Measurements from ENCODE around the gene RASA3. TPM values are rescaled to one million over a fixed set of nuclear protein-coding genes. Genes with fewer than 3 reads are reported as not detected.
"Not testable (repeated sequence)": the region's sequence is repeated elsewhere in the genome, so short reads cannot be mapped to it uniquely, and the experiment has no call there.

RASA3 gene, protein sequence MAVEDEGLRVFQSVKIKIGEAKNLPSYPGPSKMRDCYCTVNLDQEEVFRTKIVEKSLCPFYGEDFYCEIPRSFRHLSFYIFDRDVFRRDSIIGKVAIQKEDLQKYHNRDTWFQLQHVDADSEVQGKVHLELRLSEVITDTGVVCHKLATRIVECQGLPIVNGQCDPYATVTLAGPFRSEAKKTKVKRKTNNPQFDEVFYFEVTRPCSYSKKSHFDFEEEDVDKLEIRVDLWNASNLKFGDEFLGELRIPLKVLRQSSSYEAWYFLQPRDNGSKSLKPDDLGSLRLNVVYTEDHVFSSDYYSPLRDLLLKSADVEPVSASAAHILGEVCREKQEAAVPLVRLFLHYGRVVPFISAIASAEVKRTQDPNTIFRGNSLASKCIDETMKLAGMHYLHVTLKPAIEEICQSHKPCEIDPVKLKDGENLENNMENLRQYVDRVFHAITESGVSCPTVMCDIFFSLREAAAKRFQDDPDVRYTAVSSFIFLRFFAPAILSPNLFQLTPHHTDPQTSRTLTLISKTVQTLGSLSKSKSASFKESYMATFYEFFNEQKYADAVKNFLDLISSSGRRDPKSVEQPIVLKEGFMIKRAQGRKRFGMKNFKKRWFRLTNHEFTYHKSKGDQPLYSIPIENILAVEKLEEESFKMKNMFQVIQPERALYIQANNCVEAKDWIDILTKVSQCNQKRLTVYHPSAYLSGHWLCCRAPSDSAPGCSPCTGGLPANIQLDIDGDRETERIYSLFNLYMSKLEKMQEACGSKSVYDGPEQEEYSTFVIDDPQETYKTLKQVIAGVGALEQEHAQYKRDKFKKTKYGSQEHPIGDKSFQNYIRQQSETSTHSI
- 78.9 TPM for total RNA-seq

DNA sequence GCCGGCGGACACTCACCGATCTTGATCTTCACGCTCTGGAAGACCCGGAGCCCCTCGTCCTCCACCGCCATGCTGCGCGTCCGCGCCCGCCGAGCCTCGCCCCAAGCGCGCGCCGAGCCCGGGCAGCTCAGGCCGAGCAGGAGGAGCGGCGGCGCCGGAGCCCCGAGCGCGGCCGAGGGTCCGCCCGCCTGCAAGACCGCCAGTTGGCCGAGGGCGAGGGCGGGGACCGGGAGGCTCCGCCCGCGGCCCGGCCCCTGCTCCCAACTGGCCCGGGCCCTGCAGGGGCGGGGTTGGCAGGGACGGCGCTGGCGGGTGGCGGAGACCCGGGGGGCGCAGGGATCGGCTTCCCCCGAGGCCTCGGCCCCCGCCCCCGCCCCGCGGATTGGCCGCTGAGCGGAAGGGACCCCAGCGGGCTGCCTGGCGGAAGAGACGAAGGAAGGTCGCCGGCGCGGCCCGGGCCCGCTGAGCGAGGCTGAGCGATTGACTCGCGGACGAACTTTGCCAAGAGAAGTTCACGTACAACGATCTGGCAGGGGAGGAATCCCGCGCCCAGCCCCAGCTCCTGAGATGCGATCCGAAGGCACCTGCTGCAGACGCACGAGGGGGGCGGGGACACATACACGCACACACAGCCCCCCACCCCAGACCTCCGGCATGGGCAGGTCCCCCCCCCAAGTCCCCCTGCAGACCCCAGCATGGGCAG, at the start of gene RASA3:
Gene RASA3 (minus strand): TSS at position 205 of the 703 bp plus-strand sequence. CDS start 134 bp downstream, at position 71.
- H3K4me1 ChIP-seq (ENCODE audit: insufficient read depth, low read length) = peaks cover 39% of the 10 kb centered on the region
- H3K27me3 ChIP-seq (ENCODE audit: insufficient read depth, low read length) = no peaks in the 10 kb centered on the region
- H3K4me3 ChIP-seq (ENCODE audit: low read length) = peak within 1 kb of the TSS; percentile 91
- H3K9me3 ChIP-seq (ENCODE audit: low read depth, low read length) = no peaks in the 10 kb centered on the region

DNA sequence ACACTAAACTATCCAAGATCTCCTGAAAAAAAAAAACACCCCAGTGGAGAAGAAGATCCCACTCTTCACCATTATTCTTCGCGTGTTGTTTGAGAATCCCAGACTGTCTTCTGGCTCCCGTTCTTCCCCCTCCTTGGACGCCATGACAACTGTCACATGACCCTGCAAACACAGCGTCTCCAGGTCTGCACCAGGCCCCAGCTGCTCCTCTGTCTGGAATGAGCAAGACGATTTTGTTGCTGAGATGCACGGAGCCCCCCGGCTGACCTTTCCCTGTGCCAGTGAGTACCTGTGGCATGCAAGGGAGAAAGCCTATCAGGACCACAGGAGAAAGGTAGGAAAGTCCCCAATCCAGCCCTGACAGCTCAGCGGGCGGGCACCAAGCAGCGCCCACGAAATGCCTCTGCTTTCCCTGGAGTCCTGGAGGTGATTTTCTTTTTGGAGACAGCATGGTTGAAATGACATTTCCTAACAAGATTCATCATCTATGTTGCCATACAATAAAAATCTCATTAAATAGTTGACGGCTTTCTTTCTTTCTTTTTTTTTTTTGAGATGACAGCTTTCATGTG, 46.8 kb upstream of the RASA3 start, which contains the start of gene CFAP97D2:
Gene CFAP97D2 (plus strand): TSS at position 171 of the 572 bp plus-strand sequence. CDS start 74 bp downstream, at position 245.
- Histone ChIP-seq H3K9me3 (ENCODE audit: low read depth, low read length) (no peaks in the 10 kb centered on the region), H3K4me3 (ENCODE audit: low read length) (no peak within 1 kb of the TSS), H3K4me1 (ENCODE audit: insufficient read depth, low read length) (peaks cover 11% of the 10 kb centered on the region), H3K27me3 (ENCODE audit: insufficient read depth, low read length) (no peaks in the 10 kb centered on the region)

DNA sequence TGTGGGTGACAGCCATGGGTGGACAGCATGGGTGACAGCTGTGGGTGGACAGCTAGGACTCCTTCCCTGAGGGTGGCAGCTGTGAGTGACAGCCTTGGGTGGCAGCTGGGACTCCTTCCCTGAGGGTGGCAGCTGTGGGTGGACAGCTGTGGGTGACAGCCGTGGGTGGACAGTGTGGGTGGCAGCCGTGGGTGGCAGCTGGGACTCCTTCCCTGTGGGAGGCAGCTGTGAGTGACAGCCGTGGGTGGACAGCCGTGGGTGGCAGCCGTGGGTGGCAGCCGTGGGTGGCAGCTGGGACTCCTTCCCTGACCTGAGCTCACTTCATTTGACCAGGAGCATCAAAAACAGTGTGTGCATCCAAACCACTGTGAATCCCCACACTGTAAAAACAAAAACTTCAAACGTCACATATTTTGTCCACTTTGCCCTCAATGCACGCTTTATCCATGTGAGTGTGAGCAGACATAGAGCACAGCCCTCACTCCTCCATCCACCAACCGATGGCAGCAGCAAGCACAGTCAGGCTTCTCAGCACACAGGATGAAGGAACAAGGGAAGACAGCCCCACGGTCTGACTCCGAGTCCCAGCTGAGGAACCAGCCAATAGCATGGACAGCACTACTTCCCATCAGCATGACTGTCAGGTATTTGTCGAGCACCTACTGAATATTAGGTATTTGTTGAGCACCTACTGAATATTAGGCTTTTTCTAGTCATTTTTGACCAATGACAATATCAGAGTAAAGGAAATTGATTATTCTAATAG, 45.0 kb upstream of the RASA3 start:
- Histone ChIP-seq H3K9me3 (ENCODE audit: low read depth, low read length) (no peaks in the 10 kb centered on the region), H3K4me1 (ENCODE audit: insufficient read depth, low read length) (peaks cover 11% of the 10 kb centered on the region), H3K4me3 (ENCODE audit: low read length) (no peak overlapping the region), H3K27me3 (ENCODE audit: insufficient read depth, low read length) (no peaks in the 10 kb centered on the region)

DNA sequence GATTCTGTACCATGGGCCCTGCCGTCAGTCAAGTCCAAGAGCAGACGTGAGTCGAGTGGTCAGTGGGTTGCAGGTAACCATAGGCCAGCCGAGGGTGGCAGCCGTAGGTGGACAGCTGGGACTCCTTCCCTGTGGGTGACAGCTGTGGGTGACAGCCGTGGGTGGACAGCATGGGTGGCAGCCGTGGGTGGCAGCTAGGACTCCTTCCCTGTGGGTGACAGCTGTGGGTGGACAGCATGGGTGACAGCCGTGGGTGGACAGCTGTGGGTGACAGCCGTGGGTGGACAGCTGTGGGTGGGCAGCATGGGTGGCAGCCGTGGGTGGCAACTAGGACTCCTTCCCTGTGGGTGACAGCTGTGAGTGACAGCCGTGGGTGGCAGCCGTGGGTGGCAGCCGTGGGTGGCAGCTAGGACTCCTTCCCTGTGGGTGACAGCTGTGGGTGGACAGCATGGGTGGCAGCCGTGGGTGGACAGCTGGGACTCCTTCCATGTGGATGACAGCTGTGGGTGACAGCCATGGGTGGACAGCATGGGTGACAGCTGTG, 44.0 kb upstream of the RASA3 start:
- not testable (repeated sequence) for H3K4me3 ChIP-seq (ENCODE audit: low read length); H3K9me3 ChIP-seq (ENCODE audit: low read depth, low read length); H3K27me3 ChIP-seq (ENCODE audit: insufficient read depth, low read length)
- peaks cover 11% of the 10 kb centered on the region for H3K4me1 ChIP-seq (ENCODE audit: insufficient read depth, low read length)

DNA sequence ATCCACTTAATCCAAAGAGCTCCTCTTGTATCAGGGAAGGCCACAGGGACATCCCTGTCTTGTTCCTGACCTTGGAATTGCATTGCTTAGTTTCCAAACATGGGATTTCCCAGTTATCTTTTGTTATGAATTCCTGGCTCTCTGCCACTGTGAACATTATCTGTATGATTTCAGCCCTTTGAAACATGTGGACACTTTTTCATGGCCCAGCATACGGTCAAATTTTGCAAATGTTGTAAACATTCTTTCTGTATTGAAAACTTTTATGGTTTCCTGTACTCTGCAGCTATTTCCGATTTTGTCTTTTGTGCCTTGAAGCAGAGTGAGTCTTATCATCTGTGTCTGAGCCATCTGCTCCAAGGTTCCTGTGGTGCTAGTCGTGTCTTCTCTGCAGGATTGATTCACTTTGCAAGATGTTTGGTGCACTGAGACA, 42.1 kb upstream of the RASA3 start:
- H3K4me3 ChIP-seq (ENCODE audit: low read length) = no peak overlapping the region

DNA sequence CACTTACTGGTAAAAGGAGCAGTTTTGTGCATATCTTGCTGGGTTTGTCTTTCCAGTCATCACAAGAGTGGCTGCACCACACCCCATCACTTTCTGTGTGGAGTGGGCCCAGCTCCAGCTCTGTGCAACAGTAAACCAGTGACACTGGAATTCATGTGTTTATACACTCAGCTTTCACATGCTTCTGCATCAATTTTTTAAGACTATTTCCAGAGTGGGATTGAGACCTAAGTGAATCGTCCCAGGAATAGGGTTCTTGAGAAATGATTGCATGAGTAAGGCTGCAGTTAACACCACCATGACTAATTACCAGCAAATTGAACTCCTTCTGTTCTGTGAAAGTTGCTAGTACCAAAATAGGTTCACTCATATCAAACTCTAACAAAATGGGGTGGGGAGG, 41.3 kb upstream of the RASA3 start:
- no peak overlapping the region for H3K4me3 ChIP-seq (ENCODE audit: low read length)

More for the DNA sequence above, 42.1 kb upstream of the RASA3 start:
- H3K9me3 ChIP-seq (ENCODE audit: low read depth, low read length) = no peaks in the 10 kb centered on the region
- no peaks in the 10 kb centered on the region for H3K27me3 ChIP-seq (ENCODE audit: insufficient read depth, low read length)
- H3K4me1 ChIP-seq (ENCODE audit: insufficient read depth, low read length) = peaks cover 11% of the 10 kb centered on the region

DNA sequence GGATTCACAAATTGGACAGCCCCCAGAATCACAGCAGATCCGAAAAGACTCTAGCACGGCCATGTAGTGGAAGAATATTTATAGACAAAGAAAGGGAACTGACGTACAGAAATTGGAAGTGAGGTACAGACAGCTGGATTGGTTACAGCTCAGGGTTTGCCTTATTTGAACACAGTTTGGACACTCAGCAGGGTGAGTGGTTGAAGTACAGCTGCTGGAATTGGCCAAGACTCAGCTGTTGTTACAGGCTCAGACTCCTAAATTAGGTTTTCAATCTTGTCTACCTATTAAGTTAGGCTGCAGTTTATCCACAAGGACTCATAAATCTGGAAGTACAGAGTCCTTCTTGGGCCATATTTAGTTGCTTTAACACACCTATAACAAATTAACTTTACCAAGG, 40.8 kb upstream of the RASA3 start:
- Histone ChIP-seq H3K4me1 (ENCODE audit: insufficient read depth, low read length) (peaks cover 7% of the 10 kb centered on the region), H3K4me3 (ENCODE audit: low read length) (no peak overlapping the region), H3K27me3 (ENCODE audit: insufficient read depth, low read length) (no peaks in the 10 kb centered on the region), H3K9me3 (ENCODE audit: low read depth, low read length) (no peaks in the 10 kb centered on the region)

More for the DNA sequence above, 41.3 kb upstream of the RASA3 start:
- H3K9me3 ChIP-seq (ENCODE audit: low read depth, low read length) = no peaks in the 10 kb centered on the region
- H3K27me3 ChIP-seq (ENCODE audit: insufficient read depth, low read length) = no peaks in the 10 kb centered on the region
- H3K4me1 ChIP-seq (ENCODE audit: insufficient read depth, low read length) = peaks cover 11% of the 10 kb centered on the region

DNA sequence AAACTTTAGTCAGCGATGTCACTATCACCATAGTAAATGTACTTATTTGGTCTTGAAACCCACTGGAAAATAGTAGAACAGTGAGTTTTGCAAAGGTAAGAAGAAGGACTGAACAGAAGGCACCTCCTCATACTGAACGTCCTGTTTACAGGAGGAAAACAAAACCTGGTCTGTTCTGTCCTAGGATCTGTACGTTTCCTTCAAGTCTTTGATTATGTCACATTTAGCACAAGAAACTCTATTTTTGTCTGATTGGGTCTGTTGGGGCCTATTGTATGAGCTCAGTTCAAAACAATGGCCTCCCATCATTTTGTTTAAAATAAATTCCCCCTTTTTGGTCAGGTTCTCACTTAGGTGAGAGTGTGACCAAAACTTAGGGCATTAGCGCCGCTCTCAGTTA, 35.5 kb upstream of the RASA3 start:
- Histone ChIP-seq H3K4me3 (ENCODE audit: low read length) (no peak overlapping the region), H3K9me3 (ENCODE audit: low read depth, low read length) (no peaks in the 10 kb centered on the region), H3K27me3 (ENCODE audit: insufficient read depth, low read length) (no peaks in the 10 kb centered on the region), H3K4me1 (ENCODE audit: insufficient read depth, low read length) (peaks cover 19% of the 10 kb centered on the region)

DNA sequence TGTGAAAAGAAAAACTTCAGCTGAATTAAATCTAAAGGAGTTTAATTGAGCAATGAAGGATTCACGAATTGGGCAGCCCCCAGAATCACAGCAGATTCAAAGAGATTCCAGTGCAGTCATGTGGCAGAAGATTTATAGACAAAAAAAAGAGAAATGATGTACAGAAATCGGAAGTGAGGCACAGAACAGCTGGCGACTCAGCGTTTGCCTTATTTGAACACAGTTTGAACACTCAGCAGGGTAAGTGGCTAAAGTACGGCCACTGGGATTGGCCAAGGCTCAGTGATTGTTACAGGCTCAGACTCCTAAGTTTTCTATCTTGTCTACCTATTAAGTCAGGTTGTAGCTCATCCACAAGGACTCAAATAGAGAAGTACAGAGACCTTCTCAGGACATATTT, 35.0 kb upstream of the RASA3 start:
- Histone ChIP-seq H3K4me3 (ENCODE audit: low read length) (no peak overlapping the region), H3K4me1 (ENCODE audit: insufficient read depth, low read length) (peaks cover 23% of the 10 kb centered on the region), H3K27me3 (ENCODE audit: insufficient read depth, low read length) (no peaks in the 10 kb centered on the region), H3K9me3 (ENCODE audit: low read depth, low read length) (no peaks in the 10 kb centered on the region)

DNA sequence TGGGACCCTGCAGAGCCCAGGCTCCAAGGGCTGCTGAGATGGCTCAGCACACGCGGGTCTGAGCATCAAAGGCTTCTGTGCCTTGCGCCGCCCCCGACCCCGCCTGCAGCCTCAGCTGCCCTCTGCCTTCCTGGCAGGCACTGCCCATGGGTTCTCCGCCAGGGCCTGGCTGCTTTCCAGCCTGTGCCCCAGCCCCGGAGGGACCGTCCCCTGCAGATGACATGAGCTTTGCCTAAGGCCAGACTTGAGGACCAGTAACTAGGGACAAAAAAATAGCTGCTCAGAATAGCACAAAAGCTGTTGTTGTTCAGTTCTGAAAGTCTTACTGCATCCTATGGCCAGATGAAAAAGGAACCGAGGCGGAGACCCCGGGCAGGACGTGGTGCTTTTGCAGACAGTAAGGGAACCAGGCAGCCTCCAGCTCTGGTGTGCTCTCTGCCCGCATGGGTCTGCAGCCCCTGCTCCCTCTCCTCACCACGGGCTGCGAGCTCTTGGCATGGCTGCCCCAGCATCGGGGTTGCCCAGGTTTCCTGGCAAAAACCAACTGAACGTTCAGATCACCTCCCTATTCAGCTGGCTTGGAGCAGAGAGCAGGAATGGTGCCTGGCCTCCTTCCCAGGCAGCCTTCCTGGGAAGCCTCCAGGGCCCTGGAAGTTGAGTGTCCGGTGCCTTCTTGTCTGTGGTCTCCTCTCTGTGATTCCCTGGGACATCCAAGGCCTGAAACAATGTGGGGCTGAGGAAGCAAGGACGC, 34.1 kb upstream of the RASA3 start:
- peaks cover 32% of the 10 kb centered on the region for H3K4me1 ChIP-seq (ENCODE audit: insufficient read depth, low read length)
- no peaks in the 10 kb centered on the region for H3K9me3 ChIP-seq (ENCODE audit: low read depth, low read length)
- no peak overlapping the region for H3K4me3 ChIP-seq (ENCODE audit: low read length)
- no peaks in the 10 kb centered on the region for H3K27me3 ChIP-seq (ENCODE audit: insufficient read depth, low read length)

DNA sequence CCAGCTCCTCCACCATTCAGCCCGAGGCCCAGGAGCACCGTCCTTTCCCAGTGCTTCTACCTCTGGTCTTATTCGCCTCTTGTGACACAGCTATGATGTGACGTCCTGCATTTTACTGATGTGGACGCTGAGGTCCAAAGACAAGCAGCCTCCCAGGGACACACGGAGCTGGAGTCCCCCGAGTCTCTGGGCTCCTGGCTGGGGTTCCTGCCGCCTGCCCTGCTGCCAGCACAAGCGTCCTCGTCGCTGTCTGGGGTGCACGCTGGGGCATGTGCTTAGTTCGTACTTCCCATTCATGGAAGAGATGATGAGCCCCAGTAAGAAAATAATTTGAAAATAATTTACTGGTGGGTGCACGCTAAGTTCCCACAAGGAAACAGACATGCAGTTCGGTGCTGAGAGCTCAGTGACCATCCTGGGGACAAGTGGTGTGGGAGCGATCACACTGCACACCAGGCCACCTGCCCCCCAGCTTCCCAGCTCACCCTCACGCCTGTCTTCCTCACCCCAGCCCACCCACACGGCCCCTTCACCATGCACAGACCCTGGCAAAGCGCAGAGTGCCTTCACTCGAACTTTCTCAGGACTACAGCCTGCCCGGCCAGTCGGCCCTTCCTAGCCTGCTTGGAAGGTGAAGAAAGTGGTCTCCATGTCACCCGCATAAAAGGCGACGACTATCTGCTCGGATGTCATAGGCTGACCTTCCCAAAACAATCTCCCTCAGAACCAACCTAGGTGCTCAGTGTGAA, 32.4 kb upstream of the RASA3 start:
- Histone ChIP-seq H3K4me1 (ENCODE audit: insufficient read depth, low read length) (peaks cover 42% of the 10 kb centered on the region), H3K4me3 (ENCODE audit: low read length) (no peak overlapping the region), H3K27me3 (ENCODE audit: insufficient read depth, low read length) (no peaks in the 10 kb centered on the region), H3K9me3 (ENCODE audit: low read depth, low read length) (no peaks in the 10 kb centered on the region)

DNA sequence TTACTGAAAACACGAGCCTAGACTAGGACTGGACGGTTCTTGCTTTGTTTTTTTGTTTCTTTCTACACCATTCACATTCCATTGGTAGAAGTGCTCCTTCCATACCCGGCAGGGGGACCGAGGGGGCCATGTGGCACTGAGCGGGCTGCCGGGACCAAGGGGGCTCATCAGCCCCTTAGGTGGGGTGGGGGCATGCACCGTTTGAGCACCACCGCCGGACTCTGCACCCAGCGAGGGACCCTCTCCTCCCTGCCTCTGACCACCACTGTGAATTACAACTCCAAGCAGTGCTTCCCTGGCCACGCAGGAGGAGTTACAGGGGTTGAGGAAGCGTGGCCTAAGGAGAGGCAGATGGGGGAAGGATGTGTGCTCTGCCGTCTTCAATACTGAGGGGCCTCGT, 31.6 kb upstream of the RASA3 start:
- Histone ChIP-seq H3K4me3 (ENCODE audit: low read length) (no peak overlapping the region), H3K4me1 (ENCODE audit: insufficient read depth, low read length) (peaks cover 42% of the 10 kb centered on the region), H3K27me3 (ENCODE audit: insufficient read depth, low read length) (no peaks in the 10 kb centered on the region), H3K9me3 (ENCODE audit: low read depth, low read length) (no peaks in the 10 kb centered on the region)

DNA sequence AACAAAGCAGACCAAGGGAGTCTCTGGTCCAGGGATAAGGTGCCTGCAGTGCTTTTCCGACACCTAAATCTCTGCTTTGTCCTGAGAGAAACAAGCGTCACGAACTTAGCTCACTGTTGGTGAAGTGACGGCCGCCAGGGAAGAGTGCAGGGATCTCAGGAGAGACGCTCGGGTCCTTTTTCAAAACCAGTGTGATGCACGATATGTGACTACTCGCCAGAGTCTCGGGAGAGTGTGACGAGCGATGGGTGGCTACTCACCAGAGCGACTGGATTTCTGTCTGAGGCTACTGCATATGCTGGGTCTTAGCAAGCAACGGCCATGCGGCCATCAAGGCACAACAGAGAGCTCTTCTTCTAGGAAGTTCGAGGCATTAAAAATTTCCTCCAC, 30.1 kb upstream of the RASA3 start:
- Histone ChIP-seq H3K4me3 (ENCODE audit: low read length) (no peak overlapping the region), H3K4me1 (ENCODE audit: insufficient read depth, low read length) (peaks cover 50% of the 10 kb centered on the region), H3K27me3 (ENCODE audit: insufficient read depth, low read length) (no peaks in the 10 kb centered on the region), H3K9me3 (ENCODE audit: low read depth, low read length) (no peaks in the 10 kb centered on the region)

All from mononuclear cell (primary cell).